Measurements from ENCODE around the gene HOXC9. TPM values are rescaled to one million over a fixed set of nuclear protein-coding genes. Genes with fewer than 3 reads are reported as not detected.

The HOXC9 gene
- total RNA-seq, 1 experiment from 2014 or later: not detected

DNA sequence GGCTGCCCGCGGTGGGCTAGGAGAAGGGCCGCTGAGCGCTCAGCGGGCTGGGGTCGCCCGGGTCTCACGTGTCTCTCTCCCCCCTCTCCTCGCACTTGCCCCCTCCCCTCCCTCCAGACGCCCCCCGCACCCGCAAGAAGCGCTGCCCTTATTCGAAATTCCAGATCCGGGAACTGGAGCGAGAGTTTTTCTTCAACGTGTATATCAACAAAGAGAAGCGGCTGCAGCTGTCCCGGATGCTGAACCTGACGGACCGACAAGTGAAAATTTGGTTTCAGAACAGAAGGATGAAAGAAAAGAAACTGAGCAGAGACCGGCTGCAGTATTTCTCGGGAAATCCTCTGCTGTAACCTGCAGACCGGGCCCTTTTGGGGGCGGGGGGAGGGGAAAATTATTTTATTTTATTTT is 24.9 kb upstream of the HOXC9 start:
- no peaks in the 10 kb centered on the region for H3K4me1 ChIP-seq (ENCODE audit: insufficient read depth, low read length)
- TF ChIP-seq, protein P1, sequence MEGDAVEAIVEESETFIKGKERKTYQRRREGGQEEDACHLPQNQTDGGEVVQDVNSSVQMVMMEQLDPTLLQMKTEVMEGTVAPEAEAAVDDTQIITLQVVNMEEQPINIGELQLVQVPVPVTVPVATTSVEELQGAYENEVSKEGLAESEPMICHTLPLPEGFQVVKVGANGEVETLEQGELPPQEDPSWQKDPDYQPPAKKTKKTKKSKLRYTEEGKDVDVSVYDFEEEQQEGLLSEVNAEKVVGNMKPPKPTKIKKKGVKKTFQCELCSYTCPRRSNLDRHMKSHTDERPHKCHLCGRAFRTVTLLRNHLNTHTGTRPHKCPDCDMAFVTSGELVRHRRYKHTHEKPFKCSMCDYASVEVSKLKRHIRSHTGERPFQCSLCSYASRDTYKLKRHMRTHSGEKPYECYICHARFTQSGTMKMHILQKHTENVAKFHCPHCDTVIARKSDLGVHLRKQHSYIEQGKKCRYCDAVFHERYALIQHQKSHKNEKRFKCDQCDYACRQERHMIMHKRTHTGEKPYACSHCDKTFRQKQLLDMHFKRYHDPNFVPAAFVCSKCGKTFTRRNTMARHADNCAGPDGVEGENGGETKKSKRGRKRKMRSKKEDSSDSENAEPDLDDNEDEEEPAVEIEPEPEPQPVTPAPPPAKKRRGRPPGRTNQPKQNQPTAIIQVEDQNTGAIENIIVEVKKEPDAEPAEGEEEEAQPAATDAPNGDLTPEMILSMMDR (conservative IDR thresholded peaks at IDR 0.05): no peak
- H3K27ac Mint-ChIP-seq: no peak overlapping the region
- H3K36me3 Mint-ChIP-seq (ENCODE audit: insufficient read depth in 1 of 3, low read depth in 3 of 3): peaks cover 0 to 8% (median 3%) of the 10 kb centered on the region in 3 experiments; a peak in 3 of 7 replicates
- no peak overlapping the region for H3K27ac ChIP-seq (ENCODE audit: insufficient read length, low read depth, low read length)
- H2BK12ac ChIP-seq (ENCODE audit: insufficient read length, low read depth, low read length): no peak overlapping the region
- no peak overlapping the region for H3K4ac ChIP-seq (ENCODE audit: low read depth, low read length)
- no peaks in the 10 kb centered on the region for H3K9me3 ChIP-seq (ENCODE audit: control insufficient read depth, low read depth, low read length)
- H3K4me2 ChIP-seq (ENCODE audit: insufficient read depth, insufficient read length, low read length): no peak overlapping the region
- H3K79me1 ChIP-seq (ENCODE audit: insufficient read depth, low read depth, low read length, poor library complexity, severe bottlenecking): no peaks in the 10 kb centered on the region
- H3K9me3 Mint-ChIP-seq: peaks cover 12 to 15% of the 10 kb centered on the region in 2 experiments
- no peak overlapping the region for H3T11ph ChIP-seq (ENCODE audit: low read length)
- no peak overlapping the region for H2BK5ac ChIP-seq (ENCODE audit: insufficient read length, low read length)
- H3K56ac ChIP-seq (ENCODE audit: insufficient read length, low read depth, low read length): no peak overlapping the region
- H2BK120ac ChIP-seq (ENCODE audit: low read depth, low read length, poor library complexity, severe bottlenecking): no peak overlapping the region
- H3K14ac ChIP-seq (ENCODE audit: insufficient read depth, low read length): no peak overlapping the region
- no peak overlapping the region for H3K9ac ChIP-seq (ENCODE audit: extremely low read depth, insufficient read length, low read length)
- no peak overlapping the region for H4K8ac ChIP-seq (replicated peaks; ENCODE audit: insufficient read length, low read depth, low read length)
- no peak overlapping the region for H2AK5ac ChIP-seq (ENCODE audit: insufficient read length, low read length)
- peak overlapping the region in 1 of 2 experiments; percentile 50; a peak in 1 of 5 replicates for H3K4me3 Mint-ChIP-seq
- H4K5ac ChIP-seq (ENCODE audit: insufficient read length, low read depth, low read length): no peak overlapping the region
- DNase-seq: no peak
- H3K4me1 Mint-ChIP-seq: peaks cover 14 to 25% of the 10 kb centered on the region in 2 experiments
- no peak overlapping the region for H3K18ac ChIP-seq (ENCODE audit: insufficient read length, low read depth, low read length)
- H3K27me3 Mint-ChIP-seq (ENCODE audit: low read depth): peaks cover 100% of the 10 kb centered on the region
- no CpG with 5 or more reads among the region's 25 CpGs for WGBS (ENCODE audit: extremely low coverage, insufficient read length, low lambda C conversion rate)
- H3K79me2 ChIP-seq (ENCODE audit: insufficient read depth, low read length): no peaks in the 10 kb centered on the region
- H2BK15ac ChIP-seq (ENCODE audit: low read depth, low read length): no peak overlapping the region
- peaks cover 99% of the 10 kb centered on the region for H3K27me3 ChIP-seq (ENCODE audit: insufficient read depth, low read length)
- no peak overlapping the region for H2AFZ ChIP-seq (ENCODE audit: low read length)
- H3K23me2 ChIP-seq (ENCODE audit: insufficient read length, low read depth, low read length, poor library complexity, severe bottlenecking): no peaks in the 10 kb centered on the region
- H3K23ac ChIP-seq (ENCODE audit: insufficient read length, low read depth, low read length): no peak overlapping the region
- H4K91ac ChIP-seq (ENCODE audit: insufficient read length, low read depth, low read length): no peak overlapping the region
- no peak overlapping the region for H2BK20ac ChIP-seq (ENCODE audit: low read depth, low read length, poor library complexity, severe bottlenecking)
- H4K20me1 ChIP-seq (ENCODE audit: control insufficient read depth, insufficient read depth, insufficient read length): no peaks in the 10 kb centered on the region
